ENCODE data around the gene ILRUN.
"Not testable (repeated sequence)": the region's sequence is repeated elsewhere in the genome, so short reads cannot be mapped to it uniquely, and the experiment has no call there.

The ILRUN gene

DNA sequence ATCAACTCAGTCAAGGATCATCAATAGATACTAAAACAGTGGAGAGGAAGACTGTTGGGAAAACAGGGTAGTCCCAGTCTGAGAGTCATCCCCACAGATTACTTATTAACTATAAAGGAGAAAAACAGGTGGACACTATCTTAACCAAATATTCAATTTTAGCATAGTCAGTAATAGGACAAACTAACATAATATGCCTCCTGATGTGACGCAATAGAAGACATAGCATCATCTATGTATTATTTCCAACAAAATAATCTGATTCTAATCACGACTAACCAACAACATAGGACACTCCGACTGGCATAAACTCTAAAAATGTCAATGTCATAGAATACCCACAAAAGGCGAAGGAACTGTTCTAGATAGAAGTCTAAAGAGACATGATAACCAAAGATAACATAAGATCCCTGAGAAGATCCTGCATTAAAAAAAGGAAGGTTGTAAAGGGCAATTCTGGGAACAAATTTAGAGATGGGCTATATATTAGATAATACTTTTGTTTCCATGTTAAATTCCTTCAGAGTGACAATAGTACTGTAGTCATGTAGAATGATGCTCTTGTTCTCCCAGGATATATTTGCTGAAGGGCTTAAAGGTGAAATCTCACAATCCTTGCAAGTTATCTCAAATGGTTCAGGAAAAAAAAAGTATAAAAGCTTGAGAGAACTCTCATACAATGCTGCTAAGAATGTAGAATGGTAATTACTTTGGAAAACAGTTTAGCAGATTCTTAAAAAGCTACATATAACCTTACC is 28.9 kb downstream of the ILRUN start:
- Mint-ChIP-seq H3K27ac (peak overlapping the region; percentile 30), H3K27me3 (no peaks in the 10 kb centered on the region), H3K4me1 (ENCODE audit: low read depth) (peaks cover 71% of the 10 kb centered on the region), H3K36me3 (ENCODE audit: low read depth) (no peaks in the 10 kb centered on the region), H3K4me3 (no peak overlapping the region), H3K9me3 (no peaks in the 10 kb centered on the region)
- intact Hi-C loops (cut with micrococcal nuclease) = no loop called here

DNA sequence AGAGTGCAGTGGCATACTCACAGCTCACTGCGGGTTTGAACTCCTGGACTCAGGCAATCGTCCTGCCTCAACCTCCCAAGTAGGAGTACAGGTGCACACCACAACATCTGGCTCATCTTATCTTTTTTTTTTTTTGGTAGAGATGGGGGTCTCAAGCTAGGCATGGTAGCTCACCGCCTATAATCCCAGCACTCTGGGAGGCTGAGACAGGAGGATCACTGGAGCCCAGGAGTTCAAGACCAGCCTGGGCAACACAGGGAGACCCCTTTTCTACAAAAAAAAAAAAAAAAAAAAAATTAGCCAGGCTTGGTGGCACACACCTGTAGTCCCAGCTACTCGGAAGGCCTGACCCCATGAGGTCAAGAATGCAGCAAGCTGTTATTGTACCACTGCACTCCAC is 31.5 kb downstream of the ILRUN start:
- H3K27me3 Mint-ChIP-seq = no peaks in the 10 kb centered on the region
- peak overlapping the region; percentile 87 for H3K27ac Mint-ChIP-seq
- no peaks in the 10 kb centered on the region for H3K9me3 Mint-ChIP-seq
- peaks cover 74% of the 10 kb centered on the region for H3K4me1 Mint-ChIP-seq (ENCODE audit: low read depth)
- intact Hi-C loops (cut with micrococcal nuclease) = no loop called here
- H3K36me3 Mint-ChIP-seq (ENCODE audit: low read depth) = no peaks in the 10 kb centered on the region
- no peak overlapping the region for H3K4me3 Mint-ChIP-seq

GRCh38 chr6:34664256-34664971 is 32.2 kb downstream of the ILRUN start:
- peaks cover 74% of the 10 kb centered on the region for H3K4me1 Mint-ChIP-seq (ENCODE audit: low read depth)
- peak overlapping the region; percentile 9 for H3K4me3 Mint-ChIP-seq
- H3K27ac Mint-ChIP-seq = peak overlapping the region; percentile 87
- H3K27me3 Mint-ChIP-seq = no peaks in the 10 kb centered on the region
- no peaks in the 10 kb centered on the region for H3K36me3 Mint-ChIP-seq (ENCODE audit: low read depth)
- intact Hi-C loops (cut with micrococcal nuclease) = loop anchor here (1.0 to 5.0 kb wide), 2 partner anchors 8 to 33 kb away; partner anchors contain the start of gene ILRUN
- no peaks in the 10 kb centered on the region for H3K9me3 Mint-ChIP-seq

DNA sequence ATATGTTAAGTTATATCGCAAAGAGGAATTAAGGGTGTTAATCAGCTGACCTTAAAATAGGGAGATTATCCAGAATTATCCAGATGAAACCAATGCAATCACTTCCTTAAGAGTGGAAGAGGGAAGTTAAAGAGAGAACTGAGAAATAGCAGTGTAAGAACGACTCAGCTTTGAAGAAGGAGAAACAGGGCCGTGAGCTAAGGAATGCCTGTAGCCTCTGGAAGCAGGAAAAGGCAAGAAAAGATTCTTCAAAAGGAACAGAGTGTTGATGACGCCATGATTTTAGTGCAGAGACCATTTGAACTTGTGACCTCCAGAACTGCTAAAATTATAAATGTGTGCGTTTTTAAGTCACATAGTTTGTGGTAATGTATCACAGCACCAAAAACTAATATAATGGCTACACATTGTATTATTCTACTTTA is 32.7 kb downstream of the ILRUN start:
- H3K9me3 Mint-ChIP-seq = no peaks in the 10 kb centered on the region
- H3K27ac Mint-ChIP-seq = peak overlapping the region; percentile 87
- peaks cover 79% of the 10 kb centered on the region for H3K4me1 Mint-ChIP-seq (ENCODE audit: low read depth)
- no peaks in the 10 kb centered on the region for H3K36me3 Mint-ChIP-seq (ENCODE audit: low read depth)
- no peaks in the 10 kb centered on the region for H3K27me3 Mint-ChIP-seq
- no peak overlapping the region for H3K4me3 Mint-ChIP-seq
- intact Hi-C loops (cut with micrococcal nuclease) = loop anchor here (1.0 to 5.0 kb wide), 2 partner anchors 8 to 33 kb away; partner anchors contain the start of gene ILRUN

GRCh38 chr6:34663371-34663770 is 33.2 kb downstream of the ILRUN start:
- Mint-ChIP-seq H3K9me3 (no peaks in the 10 kb centered on the region), H3K36me3 (ENCODE audit: low read depth) (no peaks in the 10 kb centered on the region), H3K4me1 (ENCODE audit: low read depth) (peaks cover 81% of the 10 kb centered on the region), H3K4me3 (no peak overlapping the region), H3K27ac (peak overlapping the region; percentile 87), H3K27me3 (no peaks in the 10 kb centered on the region)
- intact Hi-C loops (cut with micrococcal nuclease) = loop anchor here (5.0 kb wide), 1 partner anchor 34 kb away; the partner anchor contains the start of gene ILRUN

DNA sequence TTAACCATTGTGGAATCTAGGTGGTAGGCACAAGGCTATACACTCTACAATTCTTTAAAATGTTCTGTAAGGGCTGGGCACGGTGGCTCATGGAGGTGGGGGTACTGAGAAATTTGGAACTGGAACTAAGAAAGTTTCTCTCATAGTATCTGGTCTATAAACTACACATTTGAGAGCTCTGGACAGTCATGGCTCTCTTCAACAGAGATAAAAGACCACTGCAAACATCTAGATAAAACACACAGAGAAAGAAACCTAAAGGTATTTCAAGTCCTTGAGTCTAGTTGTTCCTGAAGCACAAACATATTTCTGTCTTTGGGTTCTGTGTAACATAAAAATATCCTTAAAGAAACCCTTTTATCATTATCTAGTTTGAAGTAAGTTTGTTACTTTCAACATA is 35.2 kb downstream of the ILRUN start:
- peak overlapping the region; percentile 87 for H3K27ac Mint-ChIP-seq
- H3K9me3 Mint-ChIP-seq = no peaks in the 10 kb centered on the region
- H3K27me3 Mint-ChIP-seq = no peaks in the 10 kb centered on the region
- peaks cover 82% of the 10 kb centered on the region for H3K4me1 Mint-ChIP-seq (ENCODE audit: low read depth)
- no peaks in the 10 kb centered on the region for H3K36me3 Mint-ChIP-seq (ENCODE audit: low read depth)
- H3K4me3 Mint-ChIP-seq = no peak overlapping the region
- intact Hi-C loops (cut with micrococcal nuclease) = loop anchor here (5.0 kb wide), 1 partner anchor 36 kb away; the partner anchor contains the start of gene ILRUN

GRCh38 chr6:34658605-34659265 is 37.8 kb downstream of the ILRUN start:
- Mint-ChIP-seq H3K27ac (peak overlapping the region; percentile 75), H3K4me3 (no peak overlapping the region), H3K9me3 (no peaks in the 10 kb centered on the region), H3K4me1 (ENCODE audit: low read depth) (peaks cover 75% of the 10 kb centered on the region), H3K36me3 (ENCODE audit: low read depth) (peaks cover 6% of the 10 kb centered on the region), H3K27me3 (no peaks in the 10 kb centered on the region)
- intact Hi-C loops (cut with micrococcal nuclease) = loop anchor here (5.0 kb wide), 1 partner anchor 99 kb away; the partner anchor contains the start of gene SNRPC

GRCh38 chr6:34657979-34658480 is 38.5 kb downstream of the ILRUN start:
- H3K4me3 Mint-ChIP-seq, H3K9me3 Mint-ChIP-seq, H3K27me3 Mint-ChIP-seq: not testable (repeated sequence)
- peaks cover 13% of the 10 kb centered on the region for H3K36me3 Mint-ChIP-seq (ENCODE audit: low read depth)
- intact Hi-C loops (cut with micrococcal nuclease) = loop anchor here (5.0 kb wide), 1 partner anchor 99 kb away; the partner anchor contains the start of gene SNRPC
- H3K4me1 Mint-ChIP-seq (ENCODE audit: low read depth) = peaks cover 69% of the 10 kb centered on the region
- H3K27ac Mint-ChIP-seq = peak overlapping the region; percentile 75

DNA sequence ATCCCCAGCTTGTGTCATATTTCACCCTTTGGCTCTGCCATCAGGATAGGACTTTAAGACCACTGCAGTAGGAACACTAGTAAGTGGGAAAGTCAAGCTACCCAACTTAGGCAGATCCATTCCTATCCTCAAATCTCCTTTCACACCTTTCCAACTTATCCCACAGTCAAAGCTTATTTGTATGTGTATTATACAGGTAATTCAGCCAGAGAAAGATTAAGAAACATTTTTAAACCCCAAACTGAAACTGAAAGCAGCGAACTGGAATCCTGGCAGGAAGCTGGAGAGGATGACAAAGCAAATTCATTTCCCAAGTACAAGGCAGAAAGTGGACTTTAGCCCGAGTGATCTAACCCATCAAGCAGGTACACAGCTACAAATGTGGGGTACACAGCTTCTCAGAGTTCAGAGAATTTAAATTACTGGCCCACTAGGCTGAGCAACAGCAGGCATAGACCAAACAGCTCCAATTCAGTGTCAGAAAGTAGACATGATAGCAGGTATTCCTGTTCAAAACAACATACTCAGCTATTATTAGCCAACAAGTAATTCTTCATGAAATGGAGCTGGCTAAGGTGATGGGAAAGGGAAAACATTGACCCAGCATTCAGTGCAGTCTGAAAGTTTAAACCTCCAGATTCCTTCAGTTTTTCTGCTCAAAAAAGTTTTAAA is 39.1 kb downstream of the ILRUN start:
- H3K4me1 Mint-ChIP-seq (ENCODE audit: low read depth) = peaks cover 63% of the 10 kb centered on the region
- H3K36me3 Mint-ChIP-seq (ENCODE audit: low read depth) = peaks cover 19% of the 10 kb centered on the region
- no peaks in the 10 kb centered on the region for H3K9me3 Mint-ChIP-seq
- H3K27me3 Mint-ChIP-seq = no peaks in the 10 kb centered on the region
- H3K27ac Mint-ChIP-seq = peak overlapping the region; percentile 75
- intact Hi-C loops (cut with micrococcal nuclease) = loop anchor here (5.0 kb wide), 1 partner anchor 100 kb away; the partner anchor contains the start of gene SNRPC
- peak overlapping the region; percentile 68 for H3K4me3 Mint-ChIP-seq

DNA sequence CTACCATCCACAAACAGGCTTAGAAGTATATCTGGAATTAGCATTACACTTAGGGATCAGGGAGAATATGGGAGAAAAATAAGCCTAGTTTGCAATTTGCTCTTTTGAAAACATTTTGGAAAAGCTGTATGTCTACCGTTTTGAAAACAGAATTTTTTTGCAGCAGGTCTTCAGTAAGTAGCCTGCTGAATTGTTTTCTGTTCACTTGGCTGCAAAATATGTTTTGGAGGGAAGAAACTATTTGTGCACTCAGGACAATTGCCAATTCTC is 39.6 kb downstream of the ILRUN start:
- H3K9me3 Mint-ChIP-seq = no peaks in the 10 kb centered on the region
- peak overlapping the region; percentile 68 for H3K4me3 Mint-ChIP-seq
- H3K4me1 Mint-ChIP-seq (ENCODE audit: low read depth) = peaks cover 62% of the 10 kb centered on the region
- H3K36me3 Mint-ChIP-seq (ENCODE audit: low read depth) = peaks cover 24% of the 10 kb centered on the region
- intact Hi-C loops (cut with micrococcal nuclease) = loop anchor here (5.0 kb wide), 1 partner anchor 100 kb away; the partner anchor contains the start of gene SNRPC
- peak overlapping the region; percentile 75 for H3K27ac Mint-ChIP-seq
- no peaks in the 10 kb centered on the region for H3K27me3 Mint-ChIP-seq

GRCh38 chr6:34656378-34657036 is 40.1 kb downstream of the ILRUN start:
- Mint-ChIP-seq H3K36me3 (ENCODE audit: low read depth) (peaks cover 27% of the 10 kb centered on the region), H3K27ac (peak overlapping the region; percentile 75), H3K27me3 (no peaks in the 10 kb centered on the region), H3K9me3 (no peaks in the 10 kb centered on the region), H3K4me3 (peak overlapping the region; percentile 68), H3K4me1 (ENCODE audit: low read depth) (peaks cover 58% of the 10 kb centered on the region)
- intact Hi-C loops (cut with micrococcal nuclease) = loop anchor here (5.0 kb wide), 1 partner anchor 101 kb away; the partner anchor contains the start of gene SNRPC

DNA sequence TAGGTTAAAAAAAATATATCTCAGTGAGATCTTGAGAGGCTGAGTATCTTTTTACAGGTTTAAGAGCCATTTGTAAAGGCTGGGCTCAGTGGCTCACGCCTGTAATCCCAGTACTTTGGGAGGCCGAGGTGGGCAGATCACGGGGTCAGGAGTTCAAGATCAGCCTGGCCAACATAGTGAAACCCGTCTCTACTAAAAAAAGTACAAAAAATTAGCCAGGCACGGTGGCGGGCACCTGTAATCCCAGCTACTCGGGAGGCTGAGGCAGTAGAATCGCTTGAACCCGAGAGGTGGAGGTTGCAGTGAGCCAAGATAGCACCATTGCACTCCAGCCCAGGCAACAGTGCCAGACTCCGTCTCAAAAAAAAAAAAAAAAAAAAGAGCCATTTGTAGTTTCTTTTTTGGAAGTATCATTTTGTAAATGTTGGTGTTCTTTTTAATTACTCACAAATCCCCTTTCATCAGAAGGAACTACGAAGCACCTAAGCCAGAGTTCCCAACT is 40.6 kb downstream of the ILRUN start:
- peaks cover 53% of the 10 kb centered on the region for H3K4me1 Mint-ChIP-seq (ENCODE audit: low read depth)
- H3K27ac Mint-ChIP-seq = peak overlapping the region; percentile 75

More for the DNA sequence above, 40.6 kb downstream of the ILRUN start:
- Mint-ChIP-seq H3K36me3 (ENCODE audit: low read depth) (peaks cover 27% of the 10 kb centered on the region), H3K4me3 (peak overlapping the region; percentile 37)
- not testable (repeated sequence) for H3K9me3 Mint-ChIP-seq, H3K27me3 Mint-ChIP-seq
- intact Hi-C loops (cut with micrococcal nuclease) = loop anchor here (5.0 kb wide), 1 partner anchor 101 kb away; the partner anchor contains the start of gene SNRPC

Data from dendritic cell treated with granulocyte-macrophage colony-stimulating factor and Interleukin-4, amounts not matched to agents 40 ng/mL and 50 ng/mL, for 4 days (primary cell).